ENCODE data around the gene DIAPH1. TPM values are rescaled to one million over a fixed set of nuclear protein-coding genes. Genes with fewer than 3 reads are reported as not detected.

DIAPH1 gene
- total RNA-seq, 4 donors from 2014 or later = 35.2 to 62.3 (median 53.4) TPM

- 81 to 91% methylated on average over 3 to 4 of the region's 4 CpGs for WGBS, 2 donors (ENCODE audit: low coverage in 1 of 2)
- TF ChIP-seq CTCF (IDR thresholded peaks at IDR 0.05) = no peak
- no peak for TF ChIP-seq POLR2A (IDR thresholded peaks at IDR 0.05)
- no peak for TF ChIP-seq POLR2AphosphoS5 (IDR thresholded peaks at IDR 0.05)
- TF ChIP-seq EP300 (IDR thresholded peaks at IDR 0.05) = no peak
- Histone ChIP-seq H3K27ac (peak overlapping the region in 3 of 4 donors; percentile 94 to 97 (median 96)), H3K36me3 (peaks cover 0 to 34% of the 10 kb centered on the region in 2 donors), H3K27me3 (no peaks in the 10 kb centered on the region), H3K9me3 (no peaks in the 10 kb centered on the region), H3K4me3 (no peak overlapping the region), H3K4me1 (peaks cover 2 to 85% (median 25%) of the 10 kb centered on the region in 3 donors)
- no peak for ATAC-seq
Observed at GRCh38 chr5:141515946-141516671, 102.7 kb downstream of the DIAPH1 start.

GRCh38 chr5:141515141-141515540 lies 103.7 kb downstream of the DIAPH1 start:
- H3K4me1 ChIP-seq = peaks cover 2 to 79% (median 21%) of the 10 kb centered on the region in 3 donors
- H3K27me3 ChIP-seq = no peaks in the 10 kb centered on the region
- TF ChIP-seq POLR2AphosphoS5 (IDR thresholded peaks at IDR 0.05) = no peak
- TF ChIP-seq POLR2A (IDR thresholded peaks at IDR 0.05) = no peak
- no peak for TF ChIP-seq EP300 (IDR thresholded peaks at IDR 0.05)
- no peak for TF ChIP-seq CTCF (IDR thresholded peaks at IDR 0.05)
- peaks cover 0 to 43% of the 10 kb centered on the region in 2 donors for H3K36me3 ChIP-seq
- ATAC-seq = no peak
- H3K27ac ChIP-seq = peak overlapping the region; percentile 89 to 97 (median 95)
- no peaks in the 10 kb centered on the region for H3K9me3 ChIP-seq
- no peak overlapping the region for H3K4me3 ChIP-seq
- 38 to 67% methylated on average over 1 to 2 of the region's 3 CpGs for WGBS, 2 donors (ENCODE audit: low coverage in 1 of 2)

GRCh38 chr5:141514330-141515133 lies 104.3 kb downstream of the DIAPH1 start:
- WGBS, 2 donors (ENCODE audit: low coverage in 1 of 2) = 31% methylated on average over 3 of the region's 6 CpGs; no CpG with 5 or more reads in 1 of the 2 donors
- H3K4me3 ChIP-seq = peak overlapping the region in 1 of 2 donors; percentile 73
- peak; percentile 8 for ATAC-seq
- H3K27ac ChIP-seq = peak overlapping the region; percentile 89 to 97 (median 95)
- H3K9me3 ChIP-seq = no peaks in the 10 kb centered on the region
- H3K4me1 ChIP-seq = peaks cover 3 to 79% (median 24%) of the 10 kb centered on the region in 3 donors
- no peaks in the 10 kb centered on the region for H3K27me3 ChIP-seq
- peaks cover 0 to 47% of the 10 kb centered on the region in 2 donors for H3K36me3 ChIP-seq
- TF ChIP-seq POLR2AphosphoS5 (IDR thresholded peaks at IDR 0.05) (peak; percentile 26), CTCF (IDR thresholded peaks at IDR 0.05) (no peak)

GRCh38 chr5:141513627-141514329 lies 105.0 kb downstream of the DIAPH1 start:
- no peaks in the 10 kb centered on the region for H3K27me3 ChIP-seq
- H3K4me3 ChIP-seq = peak overlapping the region; percentile 73 to 80
- H3K9me3 ChIP-seq = no peaks in the 10 kb centered on the region
- whole genome bisulfite sequencing, 2 donors (ENCODE audit: low coverage in 1 of 2) = 0 to 2% methylated on average over 9 to 11 of the region's 29 CpGs
- peaks cover 6 to 83% (median 29%) of the 10 kb centered on the region in 3 donors for H3K4me1 ChIP-seq
- TF ChIP-seq POLR2AphosphoS5 (IDR thresholded peaks at IDR 0.05) = peak; percentile 46
- no peak for TF ChIP-seq EP300 (IDR thresholded peaks at IDR 0.05)
- peak overlapping the region; percentile 89 to 97 (median 95) for H3K27ac ChIP-seq
- peaks cover 0 to 40% of the 10 kb centered on the region in 2 donors for H3K36me3 ChIP-seq
- peak; percentile 63 for ATAC-seq

All from gastroesophageal sphincter (tissue), 4 donors.